Coronary artery (tissue), 2 donors: ENCODE measurements around the gene CCDC137.

Experiments used
- DNase-seq: peaks from one replicate; pipeline ENCODE4 v3.0.0-alpha.2; 2017; ENCODE audit warnings: low spot score
- H3K27ac ChIP-seq, 2 donors: fragments of 200-600 bp; sonication (generic); one replicate each; pipeline ENCODE4 v1.5.1; 2016 to 2019
- H3K4me3 ChIP-seq: fragments of 200-600 bp; sonication (generic); 2 replicates; pipeline ENCODE4 v1.5.1; 2016; ENCODE audit warnings: mild to moderate bottlenecking, moderate library complexity
- TF ChIP-seq, protein P1 (sequence below): fragments of 200-600 bp; sonication (generic); IDR thresholded peaks from one replicate; pipeline ENCODE4 v1.5.1; 2019; ENCODE audit warnings: antibody characterized with exemption

Gene CCDC137

DNA sequence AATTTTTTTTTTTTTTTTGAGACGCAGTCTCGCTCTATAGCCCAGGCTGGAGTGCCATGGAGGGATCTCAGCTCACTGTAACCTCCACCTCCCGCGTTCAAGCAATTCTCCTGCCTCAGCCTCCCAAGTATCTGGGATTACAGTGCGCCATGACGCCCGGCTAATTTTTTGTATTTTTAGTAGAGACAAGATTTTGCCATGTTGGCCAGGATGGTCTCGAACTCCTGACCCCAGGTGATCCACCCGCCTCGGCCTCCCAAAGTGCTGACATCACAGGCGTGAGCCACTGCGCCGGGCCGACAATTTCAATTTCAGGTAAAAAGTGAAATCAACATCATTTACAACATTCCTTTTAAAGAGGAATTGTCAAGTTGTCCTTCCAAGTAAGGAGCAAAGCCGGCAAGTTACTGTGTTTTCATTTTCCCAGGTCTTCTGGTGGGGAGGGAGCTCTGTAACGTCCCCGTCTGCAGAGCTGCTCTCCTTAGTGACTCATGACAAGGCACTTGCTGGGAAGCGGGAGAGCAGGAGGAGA, 30.5 kb upstream of the CCDC137 start:
- Histone ChIP-seq H3K4me3 (peak overlapping the region; percentile 86), H3K27ac (peak overlapping the region; percentile 74 to 95)
- DNase-seq = no peak
- TF ChIP-seq, protein P1, sequence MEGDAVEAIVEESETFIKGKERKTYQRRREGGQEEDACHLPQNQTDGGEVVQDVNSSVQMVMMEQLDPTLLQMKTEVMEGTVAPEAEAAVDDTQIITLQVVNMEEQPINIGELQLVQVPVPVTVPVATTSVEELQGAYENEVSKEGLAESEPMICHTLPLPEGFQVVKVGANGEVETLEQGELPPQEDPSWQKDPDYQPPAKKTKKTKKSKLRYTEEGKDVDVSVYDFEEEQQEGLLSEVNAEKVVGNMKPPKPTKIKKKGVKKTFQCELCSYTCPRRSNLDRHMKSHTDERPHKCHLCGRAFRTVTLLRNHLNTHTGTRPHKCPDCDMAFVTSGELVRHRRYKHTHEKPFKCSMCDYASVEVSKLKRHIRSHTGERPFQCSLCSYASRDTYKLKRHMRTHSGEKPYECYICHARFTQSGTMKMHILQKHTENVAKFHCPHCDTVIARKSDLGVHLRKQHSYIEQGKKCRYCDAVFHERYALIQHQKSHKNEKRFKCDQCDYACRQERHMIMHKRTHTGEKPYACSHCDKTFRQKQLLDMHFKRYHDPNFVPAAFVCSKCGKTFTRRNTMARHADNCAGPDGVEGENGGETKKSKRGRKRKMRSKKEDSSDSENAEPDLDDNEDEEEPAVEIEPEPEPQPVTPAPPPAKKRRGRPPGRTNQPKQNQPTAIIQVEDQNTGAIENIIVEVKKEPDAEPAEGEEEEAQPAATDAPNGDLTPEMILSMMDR = no peak

DNA sequence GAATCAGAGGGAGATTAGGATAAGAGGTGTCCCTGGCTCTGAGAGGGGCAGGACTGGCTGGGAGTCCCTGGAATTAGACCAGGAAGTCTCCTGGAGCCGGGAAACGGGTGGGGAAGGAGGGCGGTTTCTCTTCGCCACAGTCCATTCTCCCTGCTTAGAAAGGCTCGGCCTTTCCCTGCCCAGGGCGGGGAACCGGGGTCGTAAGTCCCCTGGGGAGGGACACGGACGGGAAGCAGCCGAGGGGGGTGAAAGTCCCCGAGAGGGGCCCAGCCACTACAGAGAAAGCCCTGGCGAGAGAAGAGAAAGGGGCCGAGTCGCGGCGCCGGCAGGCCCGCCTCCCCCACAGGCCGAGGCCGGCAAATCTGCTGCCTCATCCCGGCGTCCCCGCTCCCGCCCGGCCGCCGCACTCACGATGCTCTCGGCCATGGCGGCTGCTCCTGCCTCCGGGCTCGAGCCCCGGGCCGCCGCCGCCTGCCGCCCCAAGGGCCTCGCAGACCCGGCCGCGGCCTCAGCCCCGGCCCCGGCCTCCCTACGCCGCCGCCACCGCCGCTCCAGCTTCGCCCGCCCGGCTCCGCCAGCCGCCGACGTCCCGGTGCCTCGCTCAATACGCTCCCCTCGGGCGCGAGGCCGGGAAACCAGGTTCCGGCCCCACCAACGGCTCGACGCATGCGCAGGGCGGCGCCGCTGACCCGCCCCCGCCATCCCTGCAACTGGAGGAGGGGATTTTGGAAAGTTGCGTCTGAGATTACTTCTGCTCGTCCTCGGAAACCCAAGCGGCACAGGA, 29.8 kb upstream of the CCDC137 start, which contains the start of the genes NPLOC4 and TSPAN10:
NPLOC4 (minus strand) TSS at position 608 of the 784 bp plus-strand sequence; CDS start at position 426, 182 bp downstream.
TSPAN10 (plus strand) TSS at position 692 of the 784 bp plus-strand sequence. CDS start 5,217 bp downstream, outside the sequence.
- TF ChIP-seq, protein P1 = no peak
- DNase-seq = peak; percentile 91
- Histone ChIP-seq H3K27ac (peak within 1 kb of the TSS; percentile 74 to 95), H3K4me3 (peak within 1 kb of the TSS; percentile 86)

DNA sequence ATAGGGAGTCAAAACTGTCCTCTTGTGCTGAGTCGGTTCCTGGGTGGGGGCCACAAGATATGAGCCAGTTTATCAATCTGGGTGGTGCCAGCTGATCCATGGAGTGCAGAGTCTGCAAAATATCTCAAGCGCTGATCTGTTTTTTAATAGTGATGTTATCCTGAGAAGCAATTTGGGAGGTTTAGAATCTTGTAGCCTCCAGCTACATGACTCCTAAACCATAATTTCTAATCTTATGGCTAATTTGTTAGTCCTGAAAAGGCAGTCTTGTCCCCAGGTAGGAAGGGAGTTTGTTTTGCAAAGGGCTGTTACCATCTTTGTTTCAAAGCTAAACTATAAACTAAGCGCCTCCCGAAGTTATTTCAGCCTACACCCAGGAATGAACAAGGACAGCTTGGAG, 27.9 kb upstream of the CCDC137 start:
- DNase-seq = no peak
- H3K4me3 ChIP-seq = no peak overlapping the region
- TF ChIP-seq, protein P1 = no peak
- H3K27ac ChIP-seq = no peak overlapping the region

DNA sequence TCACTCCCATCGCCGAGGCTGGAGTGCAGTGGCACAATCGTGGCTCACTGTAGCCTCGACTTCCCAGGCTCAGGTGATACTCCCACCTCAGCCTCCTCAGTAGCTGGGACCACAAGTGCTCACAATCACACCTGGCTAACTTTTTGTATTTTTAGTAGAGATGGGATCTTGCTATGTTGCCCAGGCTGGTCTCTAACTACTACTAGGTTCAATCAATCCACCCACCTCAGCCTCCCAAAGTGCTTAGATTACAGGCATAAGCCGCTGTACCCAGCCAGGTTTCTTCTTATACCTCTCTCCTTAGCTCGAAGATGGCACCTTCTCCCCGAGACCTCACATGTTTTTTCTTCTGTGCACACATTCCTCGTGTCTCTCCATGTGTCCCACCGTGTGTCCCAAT, 26.5 kb upstream of the CCDC137 start:
- Histone ChIP-seq H3K4me3 (no peak overlapping the region), H3K27ac (no peak overlapping the region)
- no peak for DNase-seq
- TF ChIP-seq, protein P1 = no peak

DNA sequence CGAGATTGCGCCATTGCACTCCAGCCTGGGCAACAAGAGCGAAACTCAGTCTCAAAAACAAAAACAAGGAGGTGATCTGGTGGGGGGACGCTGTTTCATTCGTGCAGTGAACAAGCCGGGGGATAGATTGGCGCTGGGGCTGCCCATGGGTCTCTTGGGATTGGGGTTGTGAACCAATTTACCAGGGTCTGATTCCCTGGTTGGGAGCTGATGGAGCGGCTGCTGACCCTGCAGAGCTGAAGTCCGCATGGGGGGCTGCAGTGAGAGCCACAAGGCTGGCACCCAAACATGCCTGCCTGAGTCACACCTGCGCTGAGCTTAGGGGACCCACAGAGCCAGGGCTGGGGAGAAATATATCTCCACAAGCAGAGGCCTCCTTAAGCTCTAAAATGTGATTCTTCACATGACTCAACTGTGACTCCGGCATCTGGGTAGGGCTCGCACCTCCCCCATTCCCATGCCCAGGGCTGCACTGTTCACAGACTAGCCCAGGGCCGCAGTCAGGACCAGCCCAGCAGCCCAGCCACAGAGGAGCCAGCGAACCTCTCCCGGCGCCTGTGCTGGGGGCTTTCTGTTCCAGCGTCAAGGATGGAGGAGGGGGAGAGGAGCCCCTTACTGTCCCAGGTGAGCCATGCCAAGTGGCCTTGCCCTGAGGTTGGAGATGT, 24.6 kb upstream of the CCDC137 start:
- DNase-seq = no peak
- TF ChIP-seq, protein P1 = no peak
- Histone ChIP-seq H3K27ac (no peak overlapping the region), H3K4me3 (no peak overlapping the region)

DNA sequence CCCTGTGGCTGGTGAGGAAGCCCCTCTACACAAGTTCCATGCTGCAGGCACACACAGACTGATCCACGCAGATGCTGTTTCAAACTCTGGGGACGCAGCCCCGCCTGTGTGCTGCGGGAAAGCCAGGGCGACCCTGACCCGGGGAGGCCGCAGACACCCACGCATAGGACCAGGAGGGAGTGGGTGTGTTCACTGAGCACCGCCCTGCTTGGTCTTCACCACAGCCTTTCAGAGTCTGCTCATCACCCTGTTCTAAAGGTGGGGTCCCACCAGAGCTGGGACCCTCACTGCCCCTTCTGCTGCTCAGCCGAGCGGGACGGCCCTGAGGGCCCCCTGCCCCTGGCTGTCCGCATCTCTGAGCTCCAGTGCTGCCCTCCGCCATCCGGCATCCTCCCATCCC, 22.0 kb upstream of the CCDC137 start:
- Histone ChIP-seq H3K27ac (no peak overlapping the region), H3K4me3 (no peak overlapping the region)
- TF ChIP-seq, protein P1 = no peak
- no peak for DNase-seq
